Prostate gland (tissue), 2 donors: ENCODE data around the gene ZNF780A.
"Not testable (repeated sequence)": the region's sequence is repeated elsewhere in the genome, so short reads cannot be mapped to it uniquely, and the experiment has no call there.

ENCODE experiments used
- CTCF ChIP-seq, 4 experiments: fragments of 200-600 bp in 2 of 4; fragments of 450-650 bp in 2 of 4; sonication (generic) in 2 of 4; IDR thresholded peaks; 1 replicate in 3 of 4; 2 replicates in 1 of 4; pipeline ENCODE4 v1.5.1; 2016 to 2019; ENCODE audit warnings: antibody characterized with exemption in 4 of 4, mild to moderate bottlenecking in 2 of 4, moderate library complexity in 2 of 4
- POLR2A ChIP-seq: fragments of 450-650 bp; IDR thresholded peaks from one replicate; pipeline ENCODE4 v1.6.1; 2016; ENCODE audit warnings: antibody characterized with exemption, mild to moderate bottlenecking
- POLR2AphosphoS5 ChIP-seq: sonication (generic); formaldehyde crosslinking; IDR thresholded peaks from one replicate; pipeline ENCODE4 v1.6.1; 2017; ENCODE audit warnings: antibody characterized with exemption

- not testable (repeated sequence) for TF ChIP-seq CTCF (IDR thresholded peaks at IDR 0.05); POLR2A; POLR2AphosphoS5
These were observed 21.5 kb upstream of the ZNF780A start for GRCh38 chr19:40112271-40112670.
